Stimulated activated CD4-positive, alpha-beta T cell treated with anti-CD3 and anti-CD28 coated beads, Interleukin-1b, Interleukin-23, amount 100 ng/mL, for 24 hours (primary cell): ENCODE measurements around the gene CXCR5.

Source experiments
- DNase-seq, 4 experiments: peaks; one replicate each; pipeline ENCODE4 v3.0.0-alpha.2; 2020; ENCODE audit warnings: low read depth in 4 of 4, low spot score in 1 of 4

Gene CXCR5

DNA sequence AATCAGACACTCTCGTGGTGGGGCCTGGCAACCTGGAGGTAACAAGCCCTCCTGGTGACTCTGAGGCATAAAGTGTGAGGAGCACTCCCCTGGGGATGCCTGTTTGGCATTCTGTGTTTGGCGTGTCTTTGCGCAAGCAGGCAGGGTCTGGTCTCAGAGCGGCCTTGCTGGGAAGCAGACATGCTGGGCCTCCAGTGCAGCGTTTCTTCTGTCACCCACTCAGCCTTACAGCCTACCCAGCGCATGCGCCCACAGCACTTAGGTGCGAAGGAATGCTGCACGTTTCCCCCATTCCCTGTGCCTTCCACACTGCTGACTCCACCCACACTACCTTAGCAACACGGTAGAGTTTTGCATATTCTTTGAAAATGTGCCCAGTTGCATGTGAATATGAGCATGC, 7.4 kb upstream of the CXCR5 start:
- DNase-seq: no peak

DNA sequence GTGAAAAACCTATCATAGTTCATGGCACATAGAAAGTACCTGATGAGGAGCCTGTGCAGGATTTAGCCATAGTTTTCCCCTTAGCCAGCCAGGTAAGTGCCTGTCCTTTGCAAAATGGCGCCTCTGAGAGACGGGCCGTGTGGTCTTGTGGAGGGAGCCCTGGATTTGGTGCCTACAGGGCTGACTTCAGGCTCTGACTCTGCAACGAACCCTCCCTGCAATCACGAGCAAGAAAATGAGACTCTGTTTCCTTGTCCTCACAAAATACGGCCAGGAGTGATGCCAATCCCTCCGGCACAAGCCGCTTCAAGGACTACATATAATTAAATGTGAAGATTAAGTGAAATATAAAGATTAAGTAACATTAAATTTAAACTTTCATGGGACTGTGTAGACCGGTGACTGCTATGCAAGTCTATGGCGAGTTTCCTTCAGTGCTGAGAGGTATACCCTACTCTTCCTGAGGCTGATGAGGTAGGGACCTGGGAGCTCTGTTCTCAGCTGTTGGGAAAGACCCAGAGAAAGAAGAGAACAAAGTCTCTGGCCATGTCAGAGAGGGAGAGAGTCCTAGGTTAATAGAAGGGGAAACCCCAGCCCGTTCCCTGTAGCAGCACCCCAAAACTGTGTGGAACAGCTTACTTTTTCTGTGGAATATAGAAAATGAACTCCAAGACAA, 6.1 kb upstream of the CXCR5 start:
- DNase-seq: no peak

DNA sequence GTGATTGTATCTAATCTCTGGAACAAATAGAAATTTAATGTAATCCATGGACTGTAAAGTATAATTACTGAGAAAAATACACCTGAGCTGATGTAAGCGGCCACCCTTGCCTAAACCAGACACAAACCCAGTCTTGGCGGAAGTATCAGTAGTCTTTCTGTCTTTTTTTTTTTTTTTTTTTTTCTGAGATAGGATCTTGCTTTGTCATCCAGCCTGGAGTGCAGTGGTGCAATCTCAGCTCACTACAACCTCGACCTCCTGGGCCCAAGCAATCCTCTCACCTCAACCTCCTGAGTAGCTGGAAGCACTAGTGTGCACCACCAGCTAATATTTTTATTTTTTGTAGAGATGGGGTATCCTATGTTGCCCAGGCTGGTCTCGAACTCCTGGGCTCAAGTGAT, 5.5 kb upstream of the CXCR5 start:
- no peak for DNase-seq

DNA sequence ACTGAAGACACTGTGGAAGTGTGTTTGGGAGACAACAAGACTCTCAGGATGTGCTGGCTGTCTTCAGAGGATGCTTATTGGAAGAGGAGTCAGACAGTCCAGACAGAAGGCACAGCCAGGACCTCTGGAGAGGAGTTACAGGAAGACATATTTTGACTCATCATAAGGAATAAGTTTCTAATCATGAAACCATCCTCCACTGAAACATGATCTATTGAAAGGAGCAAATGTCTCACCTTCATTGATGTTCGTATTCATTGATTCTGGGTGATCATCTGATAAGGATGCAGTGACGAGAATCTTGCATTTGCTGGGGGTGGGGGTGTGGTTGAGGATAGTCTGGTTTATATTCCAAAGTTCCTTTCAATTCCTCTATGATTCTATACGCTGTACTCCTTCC, 2.5 kb upstream of the CXCR5 start:
- DNase-seq: peak in 1 of 4 experiments; percentile 38

DNA sequence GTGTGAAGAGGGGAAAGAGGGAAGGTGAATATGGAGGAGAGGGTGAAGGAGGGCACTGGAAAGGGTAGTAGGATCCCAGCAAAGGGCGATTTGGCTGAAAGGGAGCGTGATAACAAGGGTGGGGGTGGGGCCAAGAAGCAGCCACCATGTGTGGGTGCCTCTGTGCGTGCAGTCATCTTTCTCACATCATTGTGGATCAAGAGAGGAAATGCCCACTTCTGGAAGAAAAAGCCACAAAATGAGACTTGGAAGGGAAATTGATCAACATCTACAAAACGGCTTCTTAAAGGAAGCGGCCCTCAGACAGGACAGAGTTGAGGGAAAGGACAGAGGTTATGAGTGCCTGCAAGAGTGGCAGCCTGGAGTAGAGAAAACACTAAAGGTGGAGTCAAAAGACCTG, 1.2 kb upstream of the CXCR5 start:
- peak in 1 of 4 experiments; percentile 38 for DNase-seq

DNA sequence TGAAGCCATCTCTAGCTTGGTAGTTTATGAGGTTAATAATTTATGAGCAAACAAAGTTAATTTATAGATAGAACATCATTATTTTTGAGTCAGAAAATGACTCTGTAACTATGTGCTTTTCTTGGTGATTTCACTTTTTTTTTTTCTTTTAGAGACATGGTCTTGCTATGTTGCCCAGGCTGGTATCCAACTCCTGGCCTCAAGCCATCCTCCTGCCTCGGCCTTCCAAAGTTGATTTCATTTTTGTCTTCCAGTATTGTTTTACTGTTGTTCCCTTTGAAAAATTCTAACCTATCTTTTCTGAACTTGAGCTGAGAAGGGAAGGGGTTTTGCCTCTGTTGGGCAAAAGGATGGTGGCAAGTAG, 706 bp upstream of the CXCR5 start:
- DNase-seq: no peak

DNA sequence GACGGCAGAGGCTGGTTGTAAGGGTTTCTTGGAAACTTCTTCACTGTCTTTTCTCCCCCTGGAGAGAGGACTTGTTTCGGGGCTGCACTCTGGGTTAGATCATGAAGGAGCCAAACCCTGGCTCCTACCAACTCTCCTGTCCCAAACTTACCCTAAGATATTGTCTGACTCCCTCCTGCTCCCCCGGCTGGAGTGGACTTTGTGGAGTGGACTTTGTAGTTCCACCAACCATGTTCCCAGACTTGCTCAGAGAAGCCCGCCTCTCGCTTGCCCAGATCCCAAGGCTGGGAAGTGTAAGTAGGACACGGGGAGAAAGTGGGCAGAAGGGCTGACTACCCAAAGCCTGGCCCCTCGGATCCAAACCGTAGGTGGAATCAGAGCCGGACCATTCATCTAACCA, 1.2 kb downstream of the CXCR5 start:
- no peak for DNase-seq

DNA sequence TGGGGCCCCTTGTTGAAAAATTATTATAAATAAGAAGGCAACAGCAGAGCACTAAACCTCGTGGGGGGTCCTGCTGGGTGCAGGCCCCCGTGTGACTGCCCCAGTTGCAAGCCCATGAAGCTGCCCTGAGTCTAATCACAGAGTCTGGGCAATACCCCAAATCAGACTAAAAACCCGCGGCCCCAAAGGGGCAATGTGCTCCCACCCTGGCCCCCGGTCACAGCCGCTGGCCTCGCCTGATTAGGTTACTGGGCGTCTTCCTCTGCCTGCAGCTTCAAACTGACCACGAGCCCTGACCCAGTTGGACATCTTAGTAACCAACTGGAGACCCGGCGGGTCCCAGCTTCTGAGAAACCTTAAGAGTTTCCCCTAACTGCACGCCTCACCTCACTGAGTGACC, 1.6 kb downstream of the CXCR5 start:
- DNase-seq: no peak

DNA sequence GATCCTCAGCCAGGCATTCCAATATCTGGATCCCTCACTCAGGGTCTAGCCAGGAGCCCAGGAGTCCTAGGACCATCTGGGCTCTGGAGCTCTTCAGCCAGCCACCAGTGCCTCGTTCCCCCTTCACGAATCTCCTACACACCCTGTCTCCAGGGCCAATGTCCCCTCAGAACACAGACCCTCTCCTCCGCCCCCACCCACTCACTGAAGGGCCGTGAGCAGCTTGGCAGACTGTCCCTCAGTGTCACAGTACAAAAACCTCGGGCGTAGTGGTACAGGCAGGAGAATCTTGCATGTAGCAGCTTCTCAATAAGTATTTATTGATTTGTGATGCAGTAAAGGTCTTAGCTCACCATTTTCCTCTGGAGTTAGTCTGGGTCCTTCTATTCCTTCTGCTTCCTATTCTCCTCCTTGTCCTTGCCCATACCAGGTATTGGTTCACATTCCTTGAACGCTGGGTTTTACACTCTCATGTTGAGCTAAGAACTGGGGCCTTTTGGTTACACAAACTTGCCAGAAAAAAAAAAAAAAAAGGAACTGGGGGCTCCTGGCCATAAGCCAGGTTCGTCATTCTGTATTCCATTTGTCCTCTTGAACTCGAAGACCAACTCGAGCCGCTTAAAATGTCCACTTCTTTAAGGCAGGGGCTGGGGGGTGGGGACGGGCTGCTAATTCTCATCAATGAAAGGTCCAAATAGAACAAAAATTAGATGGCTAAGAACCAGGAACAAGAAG, 2.3 kb downstream of the CXCR5 start:
- no peak for DNase-seq

DNA sequence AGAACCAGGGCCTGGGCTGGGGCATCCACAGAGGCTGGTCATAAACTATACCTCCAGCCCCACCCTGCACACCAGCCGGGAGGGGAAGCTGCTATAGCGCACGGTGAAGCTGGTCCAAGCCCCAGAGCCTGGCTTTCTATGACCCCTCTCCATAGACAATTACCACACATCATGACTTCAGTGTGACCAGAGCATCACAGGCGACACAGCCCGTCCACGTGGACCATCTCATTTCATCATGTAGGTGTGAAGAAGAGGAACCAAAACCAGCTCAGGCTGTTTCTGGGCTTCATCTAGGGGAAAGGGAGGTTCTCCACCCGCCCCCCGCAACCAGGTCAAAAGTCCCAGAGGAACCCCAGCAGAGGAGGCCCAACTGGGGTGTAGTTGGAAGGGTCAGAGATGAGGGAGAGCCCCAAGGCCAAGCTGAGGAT, 3.0 kb downstream of the CXCR5 start:
- no peak for DNase-seq

DNA sequence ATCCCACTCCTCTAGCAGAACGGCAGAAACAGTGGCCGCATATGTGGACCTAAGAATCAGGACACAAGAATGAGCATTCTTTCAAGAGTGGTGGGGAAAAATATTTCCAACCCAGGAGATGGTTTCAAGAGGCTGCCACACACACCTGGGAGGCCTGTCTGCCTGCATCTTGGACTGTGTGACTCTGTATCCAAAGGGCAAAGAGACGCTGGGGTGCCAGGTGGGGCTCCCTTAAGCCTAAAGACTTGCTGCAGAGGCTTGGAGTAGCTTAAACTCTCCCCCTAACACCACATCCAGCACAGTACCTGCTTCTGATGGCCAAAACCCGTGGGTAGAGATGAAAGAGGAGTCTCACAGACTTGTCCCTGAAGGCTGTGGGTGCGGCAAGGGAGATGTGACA, 3.5 kb downstream of the CXCR5 start:
- DNase-seq: no peak

DNA sequence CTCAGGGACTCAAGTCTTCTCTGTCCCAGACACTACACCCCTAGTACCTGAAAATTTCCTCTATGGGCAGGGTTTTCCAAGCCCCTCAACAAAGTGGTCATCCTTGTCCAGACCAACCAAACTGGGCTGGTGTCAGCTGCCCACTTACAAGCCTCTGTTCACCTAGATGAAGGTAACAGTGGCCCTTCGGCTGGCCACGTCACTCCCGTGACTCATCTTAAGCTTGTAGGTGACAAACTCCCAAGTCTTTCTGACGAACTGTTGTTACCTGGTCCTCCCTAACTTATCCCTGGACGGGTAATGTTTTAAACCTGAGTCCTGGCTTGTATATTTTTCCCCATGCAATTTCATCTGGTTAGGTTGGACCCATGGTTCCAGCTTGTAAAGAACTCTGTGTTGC, 4.7 kb downstream of the CXCR5 start:
- DNase-seq: no peak

DNA sequence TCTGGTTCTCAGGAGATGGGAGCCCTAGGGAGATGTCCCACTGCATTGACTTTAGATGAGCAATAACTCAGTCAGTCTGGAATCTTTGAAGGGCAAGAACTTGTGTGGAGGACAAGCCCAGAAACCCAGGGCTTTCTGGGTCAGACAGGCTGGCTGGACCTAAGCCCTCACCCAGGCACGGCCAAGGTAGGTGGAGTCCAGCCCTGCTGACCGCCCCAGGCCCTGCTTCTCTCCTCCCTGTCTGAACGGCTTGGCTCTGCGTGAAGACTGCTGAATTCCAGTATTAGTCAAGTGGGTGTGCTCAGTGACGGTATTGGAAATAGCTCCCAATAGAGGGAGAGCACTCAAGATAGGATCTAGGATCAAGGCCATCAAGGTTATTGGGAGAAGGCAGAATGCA, 6.1 kb downstream of the CXCR5 start:
- no peak for DNase-seq

DNA sequence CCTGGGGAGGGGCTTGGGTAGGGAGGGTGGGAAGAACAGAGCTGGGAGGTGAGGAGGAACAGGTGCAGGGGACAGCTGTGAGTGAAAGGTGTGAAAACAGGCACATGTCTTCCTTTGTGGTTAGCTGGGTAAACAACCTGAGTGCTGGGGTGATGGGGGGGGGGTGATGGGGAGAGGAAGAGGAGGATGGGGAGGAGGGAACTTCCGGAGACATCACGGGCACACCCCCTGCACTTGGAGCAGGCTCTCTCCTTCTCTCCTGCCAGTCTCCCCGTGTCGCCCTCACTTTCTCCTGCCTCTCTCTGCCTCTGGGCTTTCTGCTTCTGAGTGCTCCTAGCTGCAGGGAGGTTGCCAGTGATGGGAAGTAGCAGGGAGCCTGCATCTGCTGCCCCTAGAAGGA, 8.8 kb downstream of the CXCR5 start:
- DNase-seq: no peak

DNA sequence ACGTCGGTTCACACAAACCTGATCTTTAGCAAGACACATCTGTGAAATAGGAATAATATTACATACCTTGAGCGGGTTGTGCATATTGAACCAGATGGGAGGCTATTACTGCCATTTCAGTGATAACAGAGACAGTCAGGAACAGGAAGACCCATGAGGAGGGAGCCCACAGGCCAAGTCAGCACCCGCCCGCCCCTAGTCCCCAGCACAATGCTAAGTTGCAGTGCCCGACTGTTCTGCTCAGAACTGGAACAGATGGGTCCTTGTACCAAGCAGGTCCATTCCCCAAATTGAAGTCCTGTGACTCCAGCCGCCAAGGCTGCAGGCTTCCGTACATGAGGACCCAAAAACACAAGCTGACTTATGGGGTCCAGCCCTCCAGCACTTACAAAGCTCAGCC, 9.3 kb downstream of the CXCR5 start:
- no peak for DNase-seq

DNA sequence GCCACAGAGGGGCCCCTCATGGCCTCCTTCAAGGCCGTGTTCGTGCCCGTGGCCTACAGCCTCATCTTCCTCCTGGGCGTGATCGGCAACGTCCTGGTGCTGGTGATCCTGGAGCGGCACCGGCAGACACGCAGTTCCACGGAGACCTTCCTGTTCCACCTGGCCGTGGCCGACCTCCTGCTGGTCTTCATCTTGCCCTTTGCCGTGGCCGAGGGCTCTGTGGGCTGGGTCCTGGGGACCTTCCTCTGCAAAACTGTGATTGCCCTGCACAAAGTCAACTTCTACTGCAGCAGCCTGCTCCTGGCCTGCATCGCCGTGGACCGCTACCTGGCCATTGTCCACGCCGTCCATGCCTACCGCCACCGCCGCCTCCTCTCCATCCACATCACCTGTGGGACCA, 10.0 kb downstream of the CXCR5 start:
- DNase-seq: no peak

DNA sequence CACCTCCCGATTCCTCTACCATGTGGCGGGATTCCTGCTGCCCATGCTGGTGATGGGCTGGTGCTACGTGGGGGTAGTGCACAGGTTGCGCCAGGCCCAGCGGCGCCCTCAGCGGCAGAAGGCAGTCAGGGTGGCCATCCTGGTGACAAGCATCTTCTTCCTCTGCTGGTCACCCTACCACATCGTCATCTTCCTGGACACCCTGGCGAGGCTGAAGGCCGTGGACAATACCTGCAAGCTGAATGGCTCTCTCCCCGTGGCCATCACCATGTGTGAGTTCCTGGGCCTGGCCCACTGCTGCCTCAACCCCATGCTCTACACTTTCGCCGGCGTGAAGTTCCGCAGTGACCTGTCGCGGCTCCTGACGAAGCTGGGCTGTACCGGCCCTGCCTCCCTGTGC, 10.5 kb downstream of the CXCR5 start:
- no peak for DNase-seq

DNA sequence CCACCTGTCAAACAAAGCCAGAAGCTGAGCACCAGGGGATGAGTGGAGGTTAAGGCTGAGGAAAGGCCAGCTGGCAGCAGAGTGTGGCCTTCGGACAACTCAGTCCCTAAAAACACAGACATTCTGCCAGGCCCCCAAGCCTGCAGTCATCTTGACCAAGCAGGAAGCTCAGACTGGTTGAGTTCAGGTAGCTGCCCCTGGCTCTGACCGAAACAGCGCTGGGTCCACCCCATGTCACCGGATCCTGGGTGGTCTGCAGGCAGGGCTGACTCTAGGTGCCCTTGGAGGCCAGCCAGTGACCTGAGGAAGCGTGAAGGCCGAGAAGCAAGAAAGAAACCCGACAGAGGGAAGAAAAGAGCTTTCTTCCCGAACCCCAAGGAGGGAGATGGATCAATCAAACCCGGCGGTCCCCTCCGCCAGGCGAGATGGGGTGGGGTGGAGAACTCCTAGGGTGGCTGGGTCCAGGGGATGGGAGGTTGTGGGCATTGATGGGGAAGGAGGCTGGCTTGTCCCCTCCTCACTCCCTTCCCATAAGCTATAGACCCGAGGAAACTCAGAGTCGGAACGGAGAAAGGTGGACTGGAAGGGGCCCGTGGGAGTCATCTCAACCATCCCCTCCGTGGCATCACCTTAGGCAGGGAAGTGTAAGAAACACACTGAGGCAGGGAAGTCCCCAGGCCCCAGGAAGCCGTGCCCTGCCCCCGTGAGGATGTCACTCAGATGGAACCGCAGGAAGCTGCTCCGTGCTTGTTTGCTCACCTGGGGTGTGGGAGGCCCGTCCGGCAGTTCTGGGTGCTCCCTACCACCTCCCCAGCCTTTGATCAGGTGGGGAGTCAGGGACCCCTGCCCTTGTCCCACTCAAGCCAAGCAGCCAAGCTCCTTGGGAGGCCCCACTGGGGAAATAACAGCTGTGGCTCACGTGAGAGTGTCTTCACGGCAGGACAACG, 11.7 kb downstream of the CXCR5 start:
- DNase-seq: peak in 2 of 4 experiments; percentile 61

DNA sequence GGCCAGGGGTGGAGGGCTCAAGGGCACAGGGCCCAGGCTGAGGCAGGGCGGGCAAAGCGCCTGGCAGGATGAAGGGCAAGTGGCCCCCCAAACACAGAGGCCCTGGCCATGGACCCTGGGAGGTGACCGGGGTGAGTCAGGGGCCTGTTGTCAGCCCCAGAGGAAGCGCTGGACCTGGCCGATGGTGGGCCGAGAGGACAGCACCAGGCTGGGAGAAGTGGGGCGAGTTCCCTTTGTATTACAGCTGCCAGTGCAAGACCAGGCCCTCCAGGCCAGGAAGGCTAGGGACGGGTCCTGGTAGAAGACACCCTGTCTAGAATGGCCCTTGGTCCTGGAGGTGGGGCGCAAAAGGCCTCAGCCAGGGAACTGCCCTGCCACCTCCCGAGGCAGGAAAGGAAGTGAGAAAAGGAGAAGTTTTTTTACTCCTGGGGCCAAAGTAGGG, 12.8 kb downstream of the CXCR5 start:
- no peak for DNase-seq

DNA sequence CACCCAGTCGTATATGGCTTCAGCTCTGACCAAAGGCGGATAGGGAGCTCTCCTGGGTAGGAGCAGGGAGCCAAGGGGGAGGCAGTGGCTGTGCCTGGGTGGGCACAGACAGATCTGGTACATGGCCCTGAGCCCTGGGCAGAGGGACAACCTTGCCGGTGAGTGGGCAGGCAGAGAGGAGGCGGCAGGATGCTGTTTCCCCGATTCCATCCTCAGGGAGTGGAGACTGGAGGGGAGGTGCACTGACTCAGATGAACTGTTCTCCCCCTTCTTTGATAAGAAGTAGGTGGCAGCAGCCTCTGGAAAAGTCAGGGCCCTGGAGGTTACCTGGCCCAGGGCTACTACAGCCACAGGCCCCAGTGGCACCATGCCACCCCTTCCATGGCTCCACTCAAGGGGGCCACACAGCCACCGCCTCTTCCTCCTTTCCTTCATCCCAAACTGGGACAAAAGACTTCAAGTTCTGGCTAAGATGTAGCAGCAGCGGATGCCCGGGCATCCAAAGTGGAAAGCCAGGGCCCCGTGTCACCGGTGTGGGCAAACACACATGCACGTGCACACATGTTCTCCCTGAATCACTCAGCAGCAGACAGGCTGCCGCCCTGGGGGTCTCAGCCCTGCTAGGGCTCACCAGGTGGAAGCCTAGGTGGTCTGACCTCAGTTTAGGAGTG, 13.4 kb downstream of the CXCR5 start:
- DNase-seq: no peak

DNA sequence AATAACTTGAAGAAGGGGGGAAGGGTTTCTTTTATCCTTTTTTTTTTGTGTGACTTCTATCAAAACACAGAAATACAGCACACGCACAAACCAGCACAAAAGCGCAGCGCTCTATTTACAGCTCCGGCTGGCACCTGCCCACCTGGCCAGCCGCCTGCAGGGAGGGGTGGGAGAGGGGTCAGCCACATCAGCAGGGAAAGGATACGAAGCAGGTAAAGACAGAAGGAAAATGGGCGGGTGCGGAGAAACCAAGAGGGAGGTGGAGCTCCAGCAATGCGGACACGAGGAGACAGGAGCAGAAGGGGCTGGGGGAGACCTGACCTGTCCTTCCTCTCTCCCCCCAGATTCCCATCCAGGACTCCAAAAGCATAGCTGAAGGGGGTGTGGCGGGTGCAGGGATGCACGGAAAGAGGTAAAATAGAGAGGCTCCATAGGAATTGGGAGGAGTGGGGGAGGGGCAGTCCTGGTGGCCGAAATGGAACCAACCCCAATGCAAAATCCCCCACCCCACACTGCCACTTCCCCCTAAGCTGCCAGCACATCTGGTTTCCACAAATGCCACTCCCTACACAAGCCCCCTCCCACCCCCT, 14.1 kb downstream of the CXCR5 start:
- DNase-seq: no peak
